ENCODE measurements around the gene SPINK4. TPM values are rescaled to one million over a fixed set of nuclear protein-coding genes. Genes with fewer than 3 reads are reported as not detected.

Gene SPINK4
- total and polyA plus RNA-seq, 2 experiments from 2014 or later, result not detected

GRCh38 chr9:33260372-33260771 is 20.4 kb downstream of the SPINK4 start:
- H3K9me3 ChIP-seq (ENCODE audit: low read depth), result no peaks in the 10 kb centered on the region
- 87% methylated on average over 1 of the region's 1 CpG for WGBS (ENCODE audit: low lambda C conversion rate, missing lambda C conversion rate)

GRCh38 chr9:33263131-33264002 is 23.4 kb downstream of the SPINK4 start:
- Histone ChIP-seq H3K4me3 (peak overlapping the region; percentile 78), H3K27me3 (no peaks in the 10 kb centered on the region), H3K9me3 (ENCODE audit: low read depth) (no peaks in the 10 kb centered on the region), H3K79me2 (peaks cover 61% of the 10 kb centered on the region), H3K36me3 (replicated peaks; ENCODE audit: insufficient read depth, low read depth) (no peaks in the 10 kb centered on the region), H3K27ac (peak overlapping the region; percentile 76), H3K4me1 (ENCODE audit: insufficient read depth) (peaks cover 13% of the 10 kb centered on the region), H2AFZ (peak overlapping the region; percentile 67), H4K20me1 (ENCODE audit: insufficient read depth, poor library complexity, severe bottlenecking) (peaks cover 3% of the 10 kb centered on the region), H3K9me2 (replicated peaks; ENCODE audit: insufficient read depth) (no peaks in the 10 kb centered on the region), H3K4me2 (peak overlapping the region; percentile 90)
- TF ChIP-seq EZH2 (IDR thresholded peaks at IDR 0.05; ENCODE audit: borderline replicate concordance), result no peak
- WGBS (ENCODE audit: low lambda C conversion rate, missing lambda C conversion rate), result 7% methylated on average over 25 of the region's 25 CpGs
- DNase-seq (ENCODE audit: low spot score), result peak; percentile 38

More at GRCh38 chr9:33260372-33260771, 20.4 kb downstream of the SPINK4 start:
- DNase-seq (ENCODE audit: low spot score), result no peak
- H3K4me1 ChIP-seq (ENCODE audit: insufficient read depth), result peaks cover 7% of the 10 kb centered on the region
- H3K4me2 ChIP-seq, result no peak overlapping the region
- H3K9me2 ChIP-seq (replicated peaks; ENCODE audit: insufficient read depth), result no peaks in the 10 kb centered on the region
- no peaks in the 10 kb centered on the region for H3K27me3 ChIP-seq
- H3K4me3 ChIP-seq, result no peak overlapping the region
- no peaks in the 10 kb centered on the region for H3K36me3 ChIP-seq (replicated peaks; ENCODE audit: insufficient read depth, low read depth)
- peaks cover 3% of the 10 kb centered on the region for H4K20me1 ChIP-seq (ENCODE audit: insufficient read depth, poor library complexity, severe bottlenecking)
- H3K79me2 ChIP-seq, result peaks cover 39% of the 10 kb centered on the region
- TF ChIP-seq EZH2 (IDR thresholded peaks at IDR 0.05; ENCODE audit: borderline replicate concordance), result no peak
- TF ChIP-seq CTCF (IDR thresholded peaks at IDR 0.05; ENCODE audit: poor library complexity), result no peak
- no peak for TF ChIP-seq EZH2phosphoT487 (IDR thresholded peaks at IDR 0.05; ENCODE audit: low read depth, severe bottlenecking, unreplicated experiment)
- H3K27ac ChIP-seq, result no peak overlapping the region
- H2AFZ ChIP-seq, result no peak overlapping the region

GRCh38 chr9:33264003-33264472 is 24.1 kb downstream of the SPINK4 start:
- peaks cover 13% of the 10 kb centered on the region for H3K4me1 ChIP-seq (ENCODE audit: insufficient read depth)
- H3K4me2 ChIP-seq, result peak overlapping the region; percentile 90
- no peaks in the 10 kb centered on the region for H3K9me3 ChIP-seq (ENCODE audit: low read depth)
- no peaks in the 10 kb centered on the region for H3K36me3 ChIP-seq (replicated peaks; ENCODE audit: insufficient read depth, low read depth)
- H2AFZ ChIP-seq, result peak overlapping the region; percentile 67
- TF ChIP-seq CTCF (IDR thresholded peaks at IDR 0.05; ENCODE audit: poor library complexity), result no peak
- TF ChIP-seq EZH2 (IDR thresholded peaks at IDR 0.05; ENCODE audit: borderline replicate concordance), result no peak
- no peak for TF ChIP-seq EZH2phosphoT487 (IDR thresholded peaks at IDR 0.05; ENCODE audit: low read depth, severe bottlenecking, unreplicated experiment)
- peaks cover 3% of the 10 kb centered on the region for H4K20me1 ChIP-seq (ENCODE audit: insufficient read depth, poor library complexity, severe bottlenecking)
- no peaks in the 10 kb centered on the region for H3K27me3 ChIP-seq
- peak overlapping the region; percentile 78 for H3K4me3 ChIP-seq
- peak overlapping the region; percentile 76 for H3K27ac ChIP-seq
- WGBS (ENCODE audit: low lambda C conversion rate, missing lambda C conversion rate), result 1% methylated on average over 33 of the region's 37 CpGs
- peak; percentile 52 for DNase-seq (ENCODE audit: low spot score)
- H3K9me2 ChIP-seq (replicated peaks; ENCODE audit: insufficient read depth), result no peaks in the 10 kb centered on the region
- H3K79me2 ChIP-seq, result peaks cover 61% of the 10 kb centered on the region
